NCI-H2029 (cell line): ENCODE measurements around the gene OSTN.
"Not testable (repeated sequence)": the region's sequence is repeated elsewhere in the genome, so short reads cannot be mapped to it uniquely, and the experiment has no call there.

Experiments
- DNase-seq: peaks from one replicate; lab custom pipeline; 2025; lab: John Stamatoyannopoulos, UW

The OSTN gene

GRCh38 chr3:191268737-191269136, 69.7 kb downstream of the OSTN start:
- no peak for DNase-seq

- DNase-seq, result no peak
These were observed 70.4 kb downstream of the OSTN start for GRCh38 chr3:191269289-191270085.

GRCh38 chr3:191275244-191275643, 76.2 kb downstream of the OSTN start:
- DNase-seq, result not testable (repeated sequence)

GRCh38 chr3:191275751-191276150, 76.7 kb downstream of the OSTN start:
- DNase-seq, result no peak

GRCh38 chr3:191280111-191280510, 81.1 kb downstream of the OSTN start:
- no peak for DNase-seq

- DNase-seq, result no peak
These were observed 81.8 kb downstream of the OSTN start for GRCh38 chr3:191280882-191281281.

- DNase-seq, result no peak
These were observed 83.5 kb downstream of the OSTN start for GRCh38 chr3:191282251-191283185.

GRCh38 chr3:191283400-191283799, 84.4 kb downstream of the OSTN start:
- no peak for DNase-seq

- no peak for DNase-seq
These were observed 91.4 kb downstream of the OSTN start for GRCh38 chr3:191290311-191291025.

- DNase-seq, result no peak
These were observed 93.4 kb downstream of the OSTN start for GRCh38 chr3:191292243-191293015.

GRCh38 chr3:191294291-191294690, 95.2 kb downstream of the OSTN start:
- DNase-seq, result no peak

- DNase-seq, result no peak
These were observed 97.0 kb downstream of the OSTN start for GRCh38 chr3:191296041-191296541.

GRCh38 chr3:191298846-191299245, 99.8 kb downstream of the OSTN start:
- DNase-seq, result no peak

GRCh38 chr3:191300422-191300821, 101.4 kb downstream of the OSTN start:
- DNase-seq, result no peak

- no peak for DNase-seq
These were observed 102.0 kb downstream of the OSTN start for GRCh38 chr3:191301017-191301416.

GRCh38 chr3:191301782-191302411, 102.9 kb downstream of the OSTN start:
- DNase-seq, result no peak

- DNase-seq, result no peak
These were observed 103.4 kb downstream of the OSTN start for GRCh38 chr3:191302451-191302850.

GRCh38 chr3:191303596-191303995, 104.6 kb downstream of the OSTN start:
- no peak for DNase-seq

- DNase-seq, result no peak
These were observed 107.4 kb downstream of the OSTN start for GRCh38 chr3:191306428-191306827.

GRCh38 chr3:191307341-191307740, 108.3 kb downstream of the OSTN start:
- DNase-seq, result no peak

GRCh38 chr3:191313296-191313695, 114.3 kb downstream of the OSTN start:
- no peak for DNase-seq
